Spleen (tissue), 11 donors: ENCODE results near the gene ZNF577. TPM values are rescaled to one million over a fixed set of nuclear protein-coding genes. Genes with fewer than 3 reads are reported as not detected.
A peak's percentile ranks its signal among the peaks of the same experiment; 100 is the strongest.
"Not testable (repeated sequence)": the region's sequence is repeated elsewhere in the genome, so short reads cannot be mapped to it uniquely, and the experiment has no call there.

Experiments used
- DNase-seq: peaks from one replicate; pipeline ENCODE4 v3.0.0-alpha.2; 2020
- H3K27ac ChIP-seq, 8 donors: fragments of 200-600 bp; sonication (generic) in 7 of 8; 1 replicate in 4 of 8; 2 replicates in 4 of 8; pipeline versions ENCODE4 v1.5.0 to v1.8.0; 2016 to 2021; ENCODE audit warnings: inconsistent platforms in 4 of 8, mild to moderate bottlenecking in 4 of 8, moderate library complexity in 1 of 8
- H3K27me3 ChIP-seq, 7 donors: fragments of 200-600 bp; sonication (generic) in 6 of 7; replicated peaks in 1 of 7; 1 replicate in 4 of 7; 2 replicates in 3 of 7; pipeline versions ENCODE4 v1.5.0 to v1.8.0; 2016 to 2021; ENCODE audit warnings: inconsistent platforms in 3 of 7, mild to moderate bottlenecking in 1 of 7
- H3K36me3 ChIP-seq, 6 donors: fragments of 200-600 bp; sonication (generic) in 5 of 6; 1 replicate in 4 of 6; 2 replicates in 2 of 6; pipeline versions ENCODE4 v1.5.0 to v1.8.0; 2016 to 2021; ENCODE audit warnings: inconsistent platforms in 2 of 6
- H3K4me1 ChIP-seq, 6 donors: fragments of 200-600 bp; sonication (generic) in 5 of 6; 1 replicate in 3 of 6; 2 replicates in 3 of 6; pipeline versions ENCODE4 v1.5.0 to v1.8.0; 2016 to 2021; ENCODE audit warnings: inconsistent platforms in 3 of 6
- H3K4me3 ChIP-seq, 8 donors: fragments of 200-600 bp; sonication (generic) in 7 of 8; 1 replicate in 4 of 8; 2 replicates in 4 of 8; pipeline versions ENCODE4 v1.5.0 to v1.8.0; 2016 to 2021; ENCODE audit warnings: inconsistent platforms in 4 of 8, mild to moderate bottlenecking in 4 of 8, moderate library complexity in 2 of 8
- H3K9me3 ChIP-seq, 8 donors: fragments of 200-600 bp; sonication (generic) in 7 of 8; 1 replicate in 4 of 8; 2 replicates in 4 of 8; pipeline versions ENCODE4 v1.5.0 to v1.8.0; 2016 to 2021; ENCODE audit warnings: inconsistent platforms in 4 of 8
- CTCF ChIP-seq, 11 experiments: fragments of 200-600 bp in 7 of 11; fragments of 450-650 bp in 4 of 11; sonication (generic) in 4 of 11; IDR thresholded peaks in 8 of 11; conservative IDR thresholded peaks in 3 of 11; 1 replicate in 7 of 11; 2 replicates in 4 of 11; pipeline versions ENCODE4 v1.4.0 to v1.8.0; 2016 to 2021; ENCODE audit warnings: antibody characterized with exemption in 11 of 11, inconsistent platforms in 4 of 11, mild to moderate bottlenecking in 1 of 11
- POLR2A ChIP-seq, 3 donors: fragments of 450-650 bp; IDR thresholded peaks; one replicate each; pipeline ENCODE4 v1.5.1; 2017; ENCODE audit warnings: antibody characterized with exemption in 3 of 3, mild to moderate bottlenecking in 1 of 3
- POLR2AphosphoS5 ChIP-seq, 3 donors: sonication (generic); formaldehyde crosslinking; IDR thresholded peaks; one replicate each; pipeline ENCODE4 v1.5.1; 2017; ENCODE audit warnings: antibody characterized with exemption in 3 of 3
- WGBS, 5 donors: extraction: QIAGEN DNeasy Blood & Tissue Kit in 3 of 5; methylation state at CpG; one replicate each; pipeline versions ENCODE4 v1.1.5 to v1.1.7; 2013 to 2018; 5-methylcytosine and 5-hydroxymethylcytosine counted together
- intact Hi-C: fragments of 100-400 bp; cut with DNase I; formaldehyde crosslinking; loops from one replicate; pipeline ENCODE4 v1.15.0; 2023; ENCODE audit warnings: low total_unique reads
- polyA plus RNA-seq, 3 donors: library from polyadenylated mRNA; stranded (reverse); fragments of 200-250 nt; gene quantifications; one replicate each; pipeline ENCODE4 v1.2.1, GENCODE V29; 2013
- total RNA-seq, 7 donors: library from RNA; depleted of rRNA in 3 of 7; stranded (reverse); fragments of >200 nt in 3 of 7; fragmentation: NEBNext Ultra II Directional in 4 of 7; extraction: Animal tissue kit (Norgen Biotek cat#: 25700) in 4 of 7; gene quantifications; one replicate each; pipeline versions ENCODE4 v1.1.0 to v1.2.1, GENCODE V29; 2016 to 2021
- donor health status: healthy with polysubstance abuse.
- donor health status: DM: no; HTN: no; CAD: no; lungs with moderate emphysema.
- donor health status: DM: no; HTN: no; CAD: no.
- donor health status: Bipolar disorder and iron deficiency.
- donor health status: healthy.
- donor health status: DM: no; HTN: no; CAD: no.
- donor health status: DM: yes; HTN: yes; CAD: no.

Gene ZNF577
- total and polyA plus RNA-seq, 10 donors = 11.4 to 31.7 (median 19.3) TPM

- intact Hi-C loops = no loop called here
- DNase-seq = no peak
- Histone ChIP-seq H3K27me3 (peaks cover 0 to under 1% (median 0%) of the 10 kb centered on the region in 7 donors), H3K36me3 (no peaks in the 10 kb centered on the region), H3K4me3 (no peak overlapping the region), H3K4me1 (no peaks in the 10 kb centered on the region), H3K27ac (no peak overlapping the region), H3K9me3 (peaks cover 34 to 100% (median 99%) of the 10 kb centered on the region in 8 donors)
- TF ChIP-seq POLR2A (IDR thresholded peaks at IDR 0.05) = no peak
- TF ChIP-seq POLR2AphosphoS5 (IDR thresholded peaks at IDR 0.05) = no peak
- 69 to 84% (median 80%) methylated on average over 5 of the region's 5 CpGs for WGBS, 5 donors
Measured at GRCh38 chr19:51915324-51915867, 27.6 kb upstream of the ZNF577 start.

- H3K36me3 ChIP-seq, DNase-seq, H3K27ac ChIP-seq, H3K4me3 ChIP-seq, intact Hi-C loops: not testable (repeated sequence)
- WGBS, 5 donors = 32 to 42% (median 37%) methylated on average over 5 of the region's 5 CpGs
- peaks cover 7 to 14% (median 12%) of the 10 kb centered on the region in 6 donors for H3K4me1 ChIP-seq
- H3K9me3 ChIP-seq = peaks cover 0 to 86% (median 66%) of the 10 kb centered on the region in 8 donors
- H3K27me3 ChIP-seq = peaks cover 0 to 40% (median 0%) of the 10 kb centered on the region in 7 donors
Measured at GRCh38 chr19:51907981-51908380, 20.2 kb upstream of the ZNF577 start.

GRCh38 chr19:51906108-51906507, 18.4 kb upstream of the ZNF577 start:
- H3K4me3 ChIP-seq, DNase-seq, H3K27ac ChIP-seq, intact Hi-C loops: not testable (repeated sequence)
- H3K36me3 ChIP-seq = peaks cover 0 to 21% (median 8%) of the 10 kb centered on the region in 6 donors
- H3K9me3 ChIP-seq = peaks cover 0 to 86% (median 66%) of the 10 kb centered on the region in 8 donors
- H3K4me1 ChIP-seq = peaks cover 9 to 17% (median 13%) of the 10 kb centered on the region in 6 donors
- 48 to 57% (median 55%) methylated on average over 9 of the region's 9 CpGs for WGBS, 5 donors
- H3K27me3 ChIP-seq = peaks cover 0 to 40% (median 0%) of the 10 kb centered on the region in 7 donors

- H3K9me3 ChIP-seq = peaks cover 0 to 86% (median 66%) of the 10 kb centered on the region in 8 donors
- intact Hi-C loops = not testable (repeated sequence)
Measured at GRCh38 chr19:51905639-51906038, 17.9 kb upstream of the ZNF577 start.

GRCh38 chr19:51905206-51905605, 17.5 kb upstream of the ZNF577 start:
- H3K27me3 ChIP-seq = peaks cover 0 to 38% (median 0%) of the 10 kb centered on the region in 7 donors
- 52 to 62% (median 58%) methylated on average over 3 of the region's 3 CpGs for WGBS, 5 donors
- DNase-seq = no peak
- H3K36me3 ChIP-seq = peaks cover 0 to 30% (median 15%) of the 10 kb centered on the region in 6 donors
- H3K4me1 ChIP-seq = peaks cover 9 to 19% (median 13%) of the 10 kb centered on the region in 6 donors
- intact Hi-C loops = no loop called here
- H3K4me3 ChIP-seq = peak overlapping the region in 6 of 8 donors; percentile 63 to 82 (median 72)
- H3K27ac ChIP-seq = peak overlapping the region in 5 of 8 donors; percentile 83 to 88 (median 86)
- TF ChIP-seq POLR2AphosphoS5 (IDR thresholded peaks at IDR 0.05) = no peak
- peaks cover 0 to 86% (median 68%) of the 10 kb centered on the region in 8 donors for H3K9me3 ChIP-seq

More at GRCh38 chr19:51905639-51906038, 17.9 kb upstream of the ZNF577 start:
- not testable (repeated sequence) for H3K4me3 ChIP-seq, DNase-seq, H3K27ac ChIP-seq
- peaks cover 0 to 40% (median 0%) of the 10 kb centered on the region in 7 donors for H3K27me3 ChIP-seq
- H3K36me3 ChIP-seq = peaks cover 0 to 26% (median 10%) of the 10 kb centered on the region in 6 donors
- H3K4me1 ChIP-seq = peaks cover 9 to 19% (median 13%) of the 10 kb centered on the region in 6 donors
- 90 to 95% (median 93%) methylated on average over 3 of the region's 3 CpGs for WGBS, 5 donors

GRCh38 chr19:51904331-51905165, 16.8 kb upstream of the ZNF577 start, which contains the start of gene ZNF649:
Gene ZNF649 (minus strand): TSS chr19:51905017. CDS start chr19:51900107, 4,910 bp downstream.
- TF ChIP-seq POLR2A (IDR thresholded peaks at IDR 0.05) = no peak
- peak; percentile 81 to 83 (median 82) for TF ChIP-seq POLR2AphosphoS5 (IDR thresholded peaks at IDR 0.05)
- TF ChIP-seq CTCF (IDR thresholded peaks at IDR 0.05 in 8 of 11, conservative IDR thresholded peaks at IDR 0.05 in 3 of 11) = peak in 1 of 11 experiments; percentile 14
- peaks cover 0 to 31% (median 0%) of the 10 kb centered on the region in 7 donors for H3K27me3 ChIP-seq
- intact Hi-C loops = no loop called here
- peak; percentile 94 for DNase-seq
- peaks cover 4 to 36% (median 21%) of the 10 kb centered on the region in 6 donors for H3K36me3 ChIP-seq
- H3K27ac ChIP-seq = peak within 1 kb of the TSS; percentile 80 to 89 (median 84)
- 0 to 1% (median 1%) methylated on average over 43 of the region's 43 CpGs for WGBS, 5 donors
- peaks cover 0 to 86% (median 68%) of the 10 kb centered on the region in 8 donors for H3K9me3 ChIP-seq
- peak within 1 kb of the TSS; percentile 63 to 82 (median 72) for H3K4me3 ChIP-seq
- peaks cover 9 to 19% (median 13%) of the 10 kb centered on the region in 6 donors for H3K4me1 ChIP-seq
